Fibroblast of lung (primary cell): ENCODE data around the gene HASPIN. TPM values are rescaled to one million over a fixed set of nuclear protein-coding genes. Genes with fewer than 3 reads are reported as not detected.

Experiments
- DNase-seq, 2 donors: peaks; one replicate each; pipeline versions ENCODE4 v3.0.0 to v3.0.0-alpha.2; 2010; ENCODE audit warnings: low read depth in 2 of 2
- H2AFZ ChIP-seq: 2 replicates; pipeline ENCODE4 v1.5.1; 2012; ENCODE audit warnings: low read length, control low read depth, inconsistent platforms
- H3K27ac ChIP-seq: 2 replicates; pipeline ENCODE4 v1.5.1; 2011; ENCODE audit warnings: low read length, control low read depth; ENCODE audit not compliant: insufficient read depth
- H3K27me3 ChIP-seq: 2 replicates; pipeline ENCODE4 v1.5.1; 2011; ENCODE audit warnings: mild to moderate bottlenecking, low read length; ENCODE audit not compliant: control insufficient read depth, insufficient read depth
- H3K36me3 ChIP-seq: 2 replicates; pipeline ENCODE4 v1.5.1; 2011; ENCODE audit warnings: low read length; ENCODE audit not compliant: control insufficient read depth, insufficient read depth
- H3K4me1 ChIP-seq: 2 replicates; pipeline ENCODE4 v1.5.1; 2011; ENCODE audit warnings: low read length; ENCODE audit not compliant: control insufficient read depth, insufficient read depth; ENCODE audit errors: extremely low read depth
- H3K4me2 ChIP-seq: 2 replicates; pipeline ENCODE4 v1.5.1; 2011; ENCODE audit warnings: low read length, control low read depth; ENCODE audit not compliant: insufficient read depth; ENCODE audit errors: extremely low read depth
- H3K4me3 ChIP-seq, 4 experiments: fragments of 200-600 bp in 1 of 4; sonication (generic) in 1 of 4; replicated peaks in 1 of 4; 2 replicates each; pipeline ENCODE4 v1.5.1; 2011 to 2016; ENCODE audit warnings: low read length in 4 of 4, low read depth in 3 of 4, mild to moderate bottlenecking in 3 of 4, control low read depth in 2 of 4, inconsistent platforms in 1 of 4, mixed read lengths in 1 of 4; ENCODE audit not compliant: insufficient read depth in 1 of 4; ENCODE audit errors: control extremely low read depth in 1 of 4
- H3K79me2 ChIP-seq: 2 replicates; pipeline ENCODE4 v1.5.1; 2012; ENCODE audit warnings: mild to moderate bottlenecking, low read length, inconsistent platforms; ENCODE audit not compliant: control insufficient read depth, insufficient read depth
- H3K9ac ChIP-seq: 2 replicates; pipeline ENCODE4 v1.5.1; 2011; ENCODE audit warnings: mild to moderate bottlenecking, low read length, control low read depth; ENCODE audit not compliant: insufficient read depth
- H3K9me3 ChIP-seq: 2 replicates; pipeline ENCODE4 v1.5.1; 2012; ENCODE audit warnings: low read depth, low read length; ENCODE audit not compliant: control insufficient read depth, insufficient read depth
- H4K20me1 ChIP-seq: 2 replicates; pipeline ENCODE4 v1.5.1; 2011; ENCODE audit warnings: low read length; ENCODE audit not compliant: control insufficient read depth, insufficient read depth; ENCODE audit errors: extremely low read depth
- EZH2 ChIP-seq: IDR thresholded peaks from 2 replicates; pipeline ENCODE4 v1.5.1; 2012; ENCODE audit warnings: low read length, control low read depth, mild to moderate bottlenecking; ENCODE audit errors: missing control alignments
- polyA plus RNA-seq, 2 donors: library from polyadenylated mRNA; depleted of rRNA in 1 of 2; stranded (reverse) in 1 of 2; unstranded in 1 of 2; fragments of >200 nt; gene quantifications; 2 replicates each; pipeline ENCODE4 v1.2.1, GENCODE V29; 2011 to 2012; ENCODE audit warnings: missing spikeins in 1 of 2
- total RNA-seq: library from RNA; depleted of rRNA; stranded (reverse); fragments of >200 nt; gene quantifications from 2 replicates; pipeline ENCODE4 v1.2.1, GENCODE V29; 2014
- TF ChIP-seq, protein P1 (sequence below), 2 donors: IDR thresholded peaks in 1 of 2; conservative IDR thresholded peaks in 1 of 2; 1 replicate in 1 of 2; 2 replicates in 1 of 2; pipeline ENCODE4 v1.5.1; 2011 to 2012; ENCODE audit warnings: low read length in 2 of 2, control low read depth in 1 of 2, inconsistent platforms in 1 of 2, low read depth in 1 of 2, mild to moderate bottlenecking in 1 of 2

Gene HASPIN
- total and polyA plus RNA-seq, 2 donors (not counting 1 experiment from before 2014, with no cell fraction given), result 1.5 to 2.0 TPM

DNA sequence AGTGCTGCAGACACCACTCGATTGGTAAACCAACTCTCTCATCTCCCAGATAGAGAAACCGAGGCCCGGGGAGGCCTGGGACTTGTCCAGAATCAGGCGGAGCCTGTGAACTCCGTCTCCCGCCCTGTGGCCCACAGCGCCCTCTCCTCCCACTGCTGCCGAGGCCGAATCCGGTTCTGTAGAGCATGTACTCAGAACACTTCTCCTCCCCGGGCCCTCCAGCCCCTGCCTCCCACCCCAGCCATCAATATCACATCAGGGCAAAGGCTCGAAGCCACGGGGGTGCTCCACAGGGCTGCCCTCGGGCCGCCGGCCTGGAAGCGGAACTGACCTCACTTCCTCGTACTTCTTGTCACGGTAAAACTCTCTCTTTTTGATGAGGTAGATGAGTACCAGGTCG is 42.1 kb upstream of the HASPIN start:
- Histone ChIP-seq H2AFZ (no peak overlapping the region), H3K9me3 (no peaks in the 10 kb centered on the region), H3K4me1 (no peaks in the 10 kb centered on the region), H3K4me2 (no peak overlapping the region), H3K4me3 (no peak overlapping the region), H4K20me1 (no peaks in the 10 kb centered on the region), H3K9ac (no peak overlapping the region), H3K27ac (no peak overlapping the region), H3K79me2 (no peaks in the 10 kb centered on the region), H3K36me3 (no peaks in the 10 kb centered on the region), H3K27me3 (no peaks in the 10 kb centered on the region)
- no peak for TF ChIP-seq EZH2
- TF ChIP-seq, protein P1, sequence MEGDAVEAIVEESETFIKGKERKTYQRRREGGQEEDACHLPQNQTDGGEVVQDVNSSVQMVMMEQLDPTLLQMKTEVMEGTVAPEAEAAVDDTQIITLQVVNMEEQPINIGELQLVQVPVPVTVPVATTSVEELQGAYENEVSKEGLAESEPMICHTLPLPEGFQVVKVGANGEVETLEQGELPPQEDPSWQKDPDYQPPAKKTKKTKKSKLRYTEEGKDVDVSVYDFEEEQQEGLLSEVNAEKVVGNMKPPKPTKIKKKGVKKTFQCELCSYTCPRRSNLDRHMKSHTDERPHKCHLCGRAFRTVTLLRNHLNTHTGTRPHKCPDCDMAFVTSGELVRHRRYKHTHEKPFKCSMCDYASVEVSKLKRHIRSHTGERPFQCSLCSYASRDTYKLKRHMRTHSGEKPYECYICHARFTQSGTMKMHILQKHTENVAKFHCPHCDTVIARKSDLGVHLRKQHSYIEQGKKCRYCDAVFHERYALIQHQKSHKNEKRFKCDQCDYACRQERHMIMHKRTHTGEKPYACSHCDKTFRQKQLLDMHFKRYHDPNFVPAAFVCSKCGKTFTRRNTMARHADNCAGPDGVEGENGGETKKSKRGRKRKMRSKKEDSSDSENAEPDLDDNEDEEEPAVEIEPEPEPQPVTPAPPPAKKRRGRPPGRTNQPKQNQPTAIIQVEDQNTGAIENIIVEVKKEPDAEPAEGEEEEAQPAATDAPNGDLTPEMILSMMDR (conservative IDR thresholded peaks at IDR 0.05 in 1 of 2, IDR thresholded peaks at IDR 0.05 in 1 of 2; ENCODE audit: low read depth in 1 of 2, low read length in 2 of 2), result no peak
- no peak for DNase-seq

GRCh38 chr17:3682033-3682432 is 41.7 kb upstream of the HASPIN start:
- Histone ChIP-seq H3K79me2 (no peaks in the 10 kb centered on the region), H2AFZ (no peak overlapping the region), H3K4me2 (no peak overlapping the region), H3K4me1 (no peaks in the 10 kb centered on the region), H3K9me3 (no peaks in the 10 kb centered on the region), H4K20me1 (no peaks in the 10 kb centered on the region), H3K27me3 (no peaks in the 10 kb centered on the region), H3K9ac (no peak overlapping the region), H3K27ac (no peak overlapping the region), H3K4me3 (no peak overlapping the region), H3K36me3 (no peaks in the 10 kb centered on the region)
- no peak for TF ChIP-seq EZH2
- TF ChIP-seq, protein P1 (conservative IDR thresholded peaks at IDR 0.05 in 1 of 2, IDR thresholded peaks at IDR 0.05 in 1 of 2; ENCODE audit: low read depth in 1 of 2, low read length in 2 of 2), result no peak
- no peak for DNase-seq

GRCh38 chr17:3683054-3683511 is 40.6 kb upstream of the HASPIN start:
- H3K4me3 ChIP-seq, result no peak overlapping the region
- no peak overlapping the region for H2AFZ ChIP-seq
- TF ChIP-seq, protein P1 (conservative IDR thresholded peaks at IDR 0.05 in 1 of 2, IDR thresholded peaks at IDR 0.05 in 1 of 2; ENCODE audit: low read depth in 1 of 2, low read length in 2 of 2), result peak; percentile 95 to 98
- no peak for TF ChIP-seq EZH2
- H3K27ac ChIP-seq, result no peak overlapping the region
- H3K4me1 ChIP-seq, result no peaks in the 10 kb centered on the region
- no peak overlapping the region for H3K4me2 ChIP-seq
- no peaks in the 10 kb centered on the region for H3K36me3 ChIP-seq
- no peaks in the 10 kb centered on the region for H3K9me3 ChIP-seq
- no peaks in the 10 kb centered on the region for H3K27me3 ChIP-seq
- no peaks in the 10 kb centered on the region for H3K79me2 ChIP-seq
- H3K9ac ChIP-seq, result no peak overlapping the region
- no peaks in the 10 kb centered on the region for H4K20me1 ChIP-seq
- DNase-seq, result no peak
